NCI-H2227 (cell line): ENCODE data around the gene EBNA1BP2.

Experiments
- DNase-seq: peaks from one replicate; lab custom pipeline; 2025; ENCODE audit not compliant: unreplicated experiment; lab: John Stamatoyannopoulos, UW

Gene EBNA1BP2

GRCh38 chr1:43121256-43121900 lies 50.7 kb downstream of the EBNA1BP2 start:
- peak; percentile 21 for DNase-seq

GRCh38 chr1:43119928-43120586 lies 52.0 kb downstream of the EBNA1BP2 start:
- peak; percentile 47 for DNase-seq
